Parathyroid adenoma (tissue), 2 donors: ENCODE results near the gene TBX4.
"Not testable (repeated sequence)": the region's sequence is repeated elsewhere in the genome, so short reads cannot be mapped to it uniquely, and the experiment has no call there.

ENCODE experiments used
- H2AFZ ChIP-seq: fragments of 300-600 bp; sonication (generic); one replicate; pipeline ENCODE4 v1.7.0; 2017; ENCODE audit warnings: antibody characterized with exemption, mild to moderate bottlenecking
- H3K27ac ChIP-seq: fragments of 300-600 bp; sonication (generic); one replicate; pipeline ENCODE4 v1.7.0; 2017
- H3K27me3 ChIP-seq: fragments of 300-600 bp; sonication (generic); one replicate; pipeline ENCODE4 v1.7.0; 2017; ENCODE audit warnings: low read length; ENCODE audit not compliant: control insufficient read depth, insufficient read depth
- H3K36me3 ChIP-seq: fragments of 300-600 bp; sonication (generic); one replicate; pipeline ENCODE4 v1.7.0; 2017; ENCODE audit warnings: low read length; ENCODE audit not compliant: control insufficient read depth, insufficient read depth
- H3K4me1 ChIP-seq: fragments of 300-600 bp; sonication (generic); one replicate; pipeline ENCODE4 v1.7.0; 2017; ENCODE audit warnings: control low read depth
- H3K4me2 ChIP-seq: fragments of 300-600 bp; sonication (generic); one replicate; pipeline ENCODE4 v1.7.0; 2017; ENCODE audit warnings: low read length
- H3K4me3 ChIP-seq: fragments of 300-600 bp; sonication (generic); one replicate; pipeline ENCODE4 v1.7.0; 2017; ENCODE audit warnings: low read depth, low read length
- H3K79me2 ChIP-seq: fragments of 300-600 bp; sonication (generic); one replicate; pipeline ENCODE4 v1.7.0; 2017; ENCODE audit warnings: control low read depth
- H3K9ac ChIP-seq: fragments of 300-600 bp; sonication (generic); one replicate; pipeline ENCODE4 v1.7.0; 2017; ENCODE audit warnings: mild to moderate bottlenecking
- H3K9me3 ChIP-seq: fragments of 300-600 bp; sonication (generic); one replicate; pipeline ENCODE4 v1.7.0; 2017; ENCODE audit warnings: low read length; ENCODE audit not compliant: control insufficient read depth
- TF ChIP-seq, protein P1 (sequence below): fragments of 300-600 bp; sonication (generic); IDR thresholded peaks from one replicate; pipeline ENCODE4 v1.7.0; 2017; ENCODE audit warnings: antibody characterized with exemption, mild to moderate bottlenecking
- donor health status: primary hyperparathyroidism.

TBX4 gene

DNA sequence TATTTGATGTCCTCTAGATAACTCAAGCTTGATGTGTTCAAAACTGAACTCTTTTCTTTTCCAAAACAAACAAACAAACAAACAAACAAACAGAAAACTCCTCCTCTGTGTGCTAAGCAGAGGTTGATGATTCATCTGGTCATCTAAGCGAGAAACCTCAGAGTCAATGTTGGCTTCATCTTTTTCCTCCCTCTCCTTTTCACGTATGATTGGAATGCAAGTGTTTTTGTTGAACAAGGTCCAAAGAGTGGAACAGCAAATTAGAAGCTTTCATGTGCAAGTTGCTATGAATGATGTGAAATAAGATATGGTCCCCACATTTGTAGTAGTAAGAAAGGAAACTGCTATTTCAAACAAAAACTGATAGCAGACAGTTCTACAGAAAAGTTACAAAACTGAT lies 52.5 kb downstream of the TBX4 start:
- Histone ChIP-seq H3K9ac (no peak overlapping the region), H3K79me2 (no peaks in the 10 kb centered on the region), H3K27ac (no peak overlapping the region), H3K9me3 (no peaks in the 10 kb centered on the region), H3K4me2 (no peak overlapping the region), H3K4me1 (no peaks in the 10 kb centered on the region), H3K27me3 (peaks cover 4% of the 10 kb centered on the region), H3K36me3 (no peaks in the 10 kb centered on the region), H2AFZ (no peak overlapping the region), H3K4me3 (no peak overlapping the region)
- TF ChIP-seq, protein P1, sequence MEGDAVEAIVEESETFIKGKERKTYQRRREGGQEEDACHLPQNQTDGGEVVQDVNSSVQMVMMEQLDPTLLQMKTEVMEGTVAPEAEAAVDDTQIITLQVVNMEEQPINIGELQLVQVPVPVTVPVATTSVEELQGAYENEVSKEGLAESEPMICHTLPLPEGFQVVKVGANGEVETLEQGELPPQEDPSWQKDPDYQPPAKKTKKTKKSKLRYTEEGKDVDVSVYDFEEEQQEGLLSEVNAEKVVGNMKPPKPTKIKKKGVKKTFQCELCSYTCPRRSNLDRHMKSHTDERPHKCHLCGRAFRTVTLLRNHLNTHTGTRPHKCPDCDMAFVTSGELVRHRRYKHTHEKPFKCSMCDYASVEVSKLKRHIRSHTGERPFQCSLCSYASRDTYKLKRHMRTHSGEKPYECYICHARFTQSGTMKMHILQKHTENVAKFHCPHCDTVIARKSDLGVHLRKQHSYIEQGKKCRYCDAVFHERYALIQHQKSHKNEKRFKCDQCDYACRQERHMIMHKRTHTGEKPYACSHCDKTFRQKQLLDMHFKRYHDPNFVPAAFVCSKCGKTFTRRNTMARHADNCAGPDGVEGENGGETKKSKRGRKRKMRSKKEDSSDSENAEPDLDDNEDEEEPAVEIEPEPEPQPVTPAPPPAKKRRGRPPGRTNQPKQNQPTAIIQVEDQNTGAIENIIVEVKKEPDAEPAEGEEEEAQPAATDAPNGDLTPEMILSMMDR = no peak

DNA sequence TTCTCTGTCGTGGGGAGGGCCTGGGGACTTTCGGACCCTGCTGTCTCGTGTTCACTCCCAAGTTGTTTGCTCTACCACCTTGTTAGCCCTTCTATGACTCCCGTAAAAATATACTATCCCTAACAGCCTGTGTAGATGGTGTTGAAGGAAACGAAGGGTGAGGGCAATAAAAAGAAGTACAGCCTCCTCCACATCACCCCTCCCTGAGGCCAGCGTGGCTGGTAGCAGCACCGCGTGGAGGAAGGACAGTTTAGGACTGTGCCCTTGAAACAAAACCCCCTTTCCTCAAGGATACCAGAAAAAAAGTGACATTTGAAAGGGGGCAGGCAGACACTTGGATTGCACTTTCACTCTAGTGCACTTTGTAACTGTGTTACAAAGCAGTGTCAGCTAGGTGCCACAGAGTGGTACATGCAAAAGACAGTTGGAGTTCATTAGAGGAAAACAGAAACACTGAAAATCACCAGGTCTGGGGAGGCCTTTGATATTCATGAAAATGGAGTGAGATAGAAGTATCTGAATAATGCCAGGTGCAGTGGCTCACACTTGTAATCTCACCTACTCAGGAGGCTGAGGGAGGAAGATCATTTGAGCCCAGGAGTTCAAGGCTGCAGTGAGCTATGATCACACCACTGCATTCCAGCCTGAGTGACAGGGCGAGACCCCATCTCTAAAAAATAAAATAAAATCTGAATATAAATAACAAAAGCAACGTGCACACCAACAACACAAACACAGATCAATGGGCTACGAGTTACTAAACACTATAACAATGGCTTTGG lies 53.8 kb downstream of the TBX4 start:
- peaks cover 4% of the 10 kb centered on the region for H3K27me3 ChIP-seq
- no peaks in the 10 kb centered on the region for H3K36me3 ChIP-seq
- no peak overlapping the region for H3K27ac ChIP-seq
- H3K79me2 ChIP-seq = no peaks in the 10 kb centered on the region
- no peak overlapping the region for H3K9ac ChIP-seq
- H3K9me3 ChIP-seq = no peaks in the 10 kb centered on the region
- TF ChIP-seq, protein P1 = no peak
- H2AFZ ChIP-seq = no peak overlapping the region
- H3K4me3 ChIP-seq = no peak overlapping the region
- no peaks in the 10 kb centered on the region for H3K4me1 ChIP-seq
- no peak overlapping the region for H3K4me2 ChIP-seq

DNA sequence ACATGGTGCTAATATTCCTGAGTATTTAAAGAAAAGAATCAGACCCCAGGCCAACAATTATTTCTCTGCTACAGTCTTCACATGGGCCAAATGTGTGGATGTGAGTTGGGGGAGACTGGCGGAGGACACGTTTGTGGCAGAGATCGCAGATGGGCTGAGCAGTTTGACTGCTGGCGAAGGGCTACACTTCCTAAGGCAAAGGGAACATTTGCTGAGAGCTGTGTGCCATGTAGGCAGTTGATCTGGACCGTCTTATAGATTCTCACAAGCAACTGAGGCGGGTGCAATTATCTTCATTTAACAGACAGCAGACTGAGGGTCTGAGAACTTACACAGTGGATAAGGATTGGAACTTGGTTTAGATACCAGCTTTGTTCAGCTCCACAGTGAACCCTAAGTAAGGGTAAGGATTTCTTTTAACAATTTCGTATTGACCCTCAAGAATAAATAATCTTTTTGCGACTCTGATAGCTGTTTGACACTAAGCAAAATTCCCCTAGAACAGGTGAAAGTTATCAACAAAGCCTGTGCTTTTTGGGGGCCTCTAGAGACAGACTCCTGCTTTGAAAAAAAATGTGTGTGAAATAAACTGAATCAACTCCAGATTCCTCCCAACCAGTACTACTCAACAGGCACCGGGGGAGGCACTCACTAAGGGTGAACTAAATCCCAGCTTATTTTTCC lies 55.3 kb downstream of the TBX4 start:
- TF ChIP-seq, protein P1 = no peak
- no peaks in the 10 kb centered on the region for H3K9me3 ChIP-seq
- no peak overlapping the region for H2AFZ ChIP-seq
- no peaks in the 10 kb centered on the region for H3K4me1 ChIP-seq
- H3K27me3 ChIP-seq = peaks cover 4% of the 10 kb centered on the region
- H3K27ac ChIP-seq = no peak overlapping the region
- no peaks in the 10 kb centered on the region for H3K36me3 ChIP-seq
- H3K9ac ChIP-seq = no peak overlapping the region
- no peak overlapping the region for H3K4me2 ChIP-seq
- H3K4me3 ChIP-seq = no peak overlapping the region
- H3K79me2 ChIP-seq = no peaks in the 10 kb centered on the region

DNA sequence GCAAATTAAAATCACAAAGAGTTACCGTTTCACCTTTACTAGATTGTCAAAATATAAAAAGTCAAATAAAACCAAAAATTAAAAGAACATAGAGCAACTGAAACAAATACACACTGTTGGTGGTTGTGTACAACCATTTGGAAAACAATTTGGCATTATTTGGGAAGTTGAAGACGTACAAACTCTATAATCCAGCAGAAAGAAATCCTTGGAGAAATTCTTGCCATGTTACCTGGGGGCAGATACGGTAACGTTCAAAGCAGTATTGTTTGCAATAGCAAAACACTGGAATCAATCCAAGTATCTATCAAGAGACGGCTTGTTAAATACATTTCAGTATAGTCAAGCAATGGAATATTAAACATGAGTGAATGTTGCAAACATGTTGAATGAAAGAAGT lies 56.7 kb downstream of the TBX4 start:
- Histone ChIP-seq H3K4me1 (no peaks in the 10 kb centered on the region), H3K79me2 (no peaks in the 10 kb centered on the region), H3K4me3 (no peak overlapping the region), H3K4me2 (no peak overlapping the region), H3K9me3 (no peaks in the 10 kb centered on the region), H3K27me3 (peaks cover 4% of the 10 kb centered on the region), H3K36me3 (no peaks in the 10 kb centered on the region), H2AFZ (no peak overlapping the region), H3K27ac (no peak overlapping the region), H3K9ac (no peak overlapping the region)
- TF ChIP-seq, protein P1 = no peak

DNA sequence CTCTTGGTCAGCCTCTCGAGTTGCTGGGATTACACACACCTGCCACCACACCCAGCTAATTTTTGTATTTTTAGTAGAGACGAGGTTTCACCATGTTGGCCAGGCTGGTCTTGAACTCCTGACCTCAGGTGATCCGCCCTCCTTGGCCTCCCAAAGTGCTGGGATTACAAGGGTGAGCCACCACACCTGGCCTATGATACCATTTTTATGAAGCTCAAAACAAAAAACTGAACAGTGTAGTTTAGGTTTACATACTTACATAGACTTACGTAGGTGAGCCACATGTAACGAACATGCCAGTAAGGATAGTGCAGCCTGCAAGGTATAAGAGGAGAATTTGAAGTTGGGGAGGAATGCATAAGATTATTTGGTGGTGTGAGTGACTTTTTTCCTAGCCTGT lies 57.2 kb downstream of the TBX4 start:
- H3K4me3 ChIP-seq, H3K27ac ChIP-seq, H3K4me2 ChIP-seq, H3K9ac ChIP-seq, H3K27me3 ChIP-seq, H3K9me3 ChIP-seq, H2AFZ ChIP-seq, H3K4me1 ChIP-seq, H3K79me2 ChIP-seq, H3K36me3 ChIP-seq: not testable (repeated sequence)
